Neural cell (in vitro differentiated cells): ENCODE measurements around the gene FMNL1. TPM values are rescaled to one million over a fixed set of nuclear protein-coding genes. Genes with fewer than 3 reads are reported as not detected.

Experiments
- H2AFZ ChIP-seq: fragments of 200-600, 300-800 bp; sonication (generic), shearing (Covaris generic); 2 replicates; pipeline ENCODE4 v1.6.0; 2014; ENCODE audit warnings: low read depth, mild to moderate bottlenecking, antibody characterized with exemption, low read length, moderate library complexity
- H3F3A ChIP-seq: fragments of 200-600 bp; shearing (Covaris generic); 2 replicates; pipeline ENCODE4 v1.6.1; 2016; ENCODE audit warnings: mild to moderate bottlenecking, moderate library complexity, mixed read lengths, antibody characterized with exemption, low read length; ENCODE audit not compliant: insufficient read depth, poor library complexity, severe bottlenecking
- H3K27ac ChIP-seq: fragments of 200-600, 300-800 bp; sonication (generic), shearing (Covaris generic); 2 replicates; pipeline ENCODE4 v1.5.1; 2014; ENCODE audit warnings: mild to moderate bottlenecking, low read length, moderate library complexity
- H3K27me3 ChIP-seq: fragments of 300-800, 200-600 bp; sonication (generic), shearing (Covaris generic); 2 replicates; pipeline ENCODE4 v1.6.0; 2014; ENCODE audit warnings: mild to moderate bottlenecking, low read depth, low read length, moderate library complexity; ENCODE audit not compliant: insufficient read depth
- H3K36me3 ChIP-seq: fragments of 300-800, 200-600 bp; sonication (generic), shearing (Covaris generic); 2 replicates; pipeline ENCODE4 v1.5.1; 2014; ENCODE audit warnings: mild to moderate bottlenecking, antibody characterized with exemption, low read length, moderate library complexity; ENCODE audit not compliant: insufficient read depth
- H3K4me2 ChIP-seq: fragments of 300-800, 200-600 bp; sonication (generic), shearing (Covaris generic); 2 replicates; pipeline ENCODE4 v1.6.0; 2014; ENCODE audit warnings: mild to moderate bottlenecking, low read length
- H3K4me3 ChIP-seq: fragments of 300-800, 200-600 bp; sonication (generic), shearing (Covaris generic); 2 replicates; pipeline ENCODE4 v1.5.1; 2014; ENCODE audit warnings: mild to moderate bottlenecking, low read length, moderate library complexity
- H3K79me2 ChIP-seq: fragments of 200-600 bp; shearing (Covaris generic); replicated peaks from 2 replicates; pipeline ENCODE4 v1.6.0; 2014; ENCODE audit warnings: mild to moderate bottlenecking, low read length, moderate library complexity; ENCODE audit not compliant: insufficient read depth
- H3K9ac ChIP-seq: fragments of 300-800, 200-600 bp; sonication (generic), shearing (Covaris generic); 2 replicates; pipeline ENCODE4 v1.6.1; 2016; ENCODE audit warnings: mild to moderate bottlenecking, low read length, mixed read lengths
- H3K9me2 ChIP-seq: fragments of 200-600 bp; shearing (Covaris generic); 2 replicates; pipeline ENCODE4 v1.6.1; 2016; ENCODE audit warnings: mild to moderate bottlenecking, low read length, mixed read lengths; ENCODE audit not compliant: insufficient read depth
- H3K9me3 ChIP-seq: fragments of 200-600, 300-800 bp; sonication (generic), shearing (Covaris generic); 2 replicates; pipeline ENCODE4 v1.6.1; 2016; ENCODE audit warnings: mild to moderate bottlenecking, mixed run types, low read length, moderate library complexity, mixed read lengths
- H4K20me1 ChIP-seq: fragments of 200-600 bp; shearing (Covaris generic); 2 replicates; pipeline ENCODE4 v1.6.1; 2016; ENCODE audit warnings: mild to moderate bottlenecking, mixed run types; ENCODE audit not compliant: insufficient read depth
- CTCF ChIP-seq: fragments of 450-650 bp; IDR thresholded peaks from 2 replicates; pipeline ENCODE4 v1.5.1; 2014; ENCODE audit warnings: antibody characterized with exemption, mild to moderate bottlenecking, moderate library complexity; ENCODE audit not compliant: poor library complexity, severe bottlenecking
- EP300 ChIP-seq: fragments of 450-650 bp; conservative IDR thresholded peaks from 2 replicates; pipeline ENCODE4 v1.6.1; 2014; ENCODE audit warnings: antibody characterized with exemption, mild to moderate bottlenecking, moderate library complexity; ENCODE audit not compliant: poor library complexity, severe bottlenecking
- EZH2 ChIP-seq: fragments of 200-600, 300-800 bp; shearing (Covaris generic), sonication (generic); IDR thresholded peaks from 2 replicates; pipeline ENCODE4 v1.6.1; 2014; ENCODE audit warnings: antibody characterized with exemption, low read length, borderline replicate concordance, mild to moderate bottlenecking; ENCODE audit not compliant: insufficient read depth, poor library complexity, severe bottlenecking
- MXI1 ChIP-seq: fragments of 450-650 bp; conservative IDR thresholded peaks from 2 replicates; pipeline ENCODE4 v1.6.1; 2014; ENCODE audit warnings: antibody characterized with exemption, mild to moderate bottlenecking; ENCODE audit not compliant: poor library complexity, severe bottlenecking
- POLR2AphosphoS5 ChIP-seq: IDR thresholded peaks from 2 replicates; pipeline ENCODE4 v1.6.1; 2012
- RAD21 ChIP-seq: fragments of 450-650 bp; conservative IDR thresholded peaks from 2 replicates; pipeline ENCODE4 v1.6.1; 2014; ENCODE audit warnings: antibody characterized with exemption, mild to moderate bottlenecking, moderate library complexity
- REST ChIP-seq: IDR thresholded peaks from 2 replicates; pipeline ENCODE4 v1.6.1; 2012; ENCODE audit warnings: borderline replicate concordance
- SMC3 ChIP-seq: fragments of 450-650 bp; conservative IDR thresholded peaks from 2 replicates; pipeline ENCODE4 v1.6.1; 2014; ENCODE audit warnings: antibody characterized with exemption, mild to moderate bottlenecking, moderate library complexity; ENCODE audit not compliant: poor library complexity
- TAF1 ChIP-seq: IDR thresholded peaks from 2 replicates; pipeline ENCODE4 v1.6.1; 2012; ENCODE audit warnings: low read depth
- polyA plus RNA-seq: library from polyadenylated mRNA; depleted of rRNA; stranded (reverse); fragments of >200 nt; gene quantifications from 2 replicates; pipeline ENCODE4 v1.2.3, GENCODE V29; 2014

Gene FMNL1
- polyA plus RNA-seq, 1 donor from 2014 or later = 5.6 TPM

- H2AFZ ChIP-seq = no peak overlapping the region
- H3K27ac ChIP-seq = no peak overlapping the region
- no peaks in the 10 kb centered on the region for H4K20me1 ChIP-seq
- no peaks in the 10 kb centered on the region for H3F3A ChIP-seq
- TF ChIP-seq CTCF = no peak
- no peak overlapping the region for H3K4me2 ChIP-seq
- no peaks in the 10 kb centered on the region for H3K36me3 ChIP-seq
- H3K27me3 ChIP-seq = peaks cover 5% of the 10 kb centered on the region
- no peak overlapping the region for H3K9ac ChIP-seq
- H3K9me3 ChIP-seq = no peaks in the 10 kb centered on the region
- H3K79me2 ChIP-seq = no peaks in the 10 kb centered on the region
- no peaks in the 10 kb centered on the region for H3K9me2 ChIP-seq
- H3K4me3 ChIP-seq = no peak overlapping the region
Observed at GRCh38 chr17:45258981-45259380, 37.3 kb downstream of the FMNL1 start.

GRCh38 chr17:45260204-45260783, 38.6 kb downstream of the FMNL1 start:
- H4K20me1 ChIP-seq = no peaks in the 10 kb centered on the region
- TF ChIP-seq REST (no peak), MXI1 (no peak), SMC3 (no peak), EP300 (no peak), CTCF (no peak), POLR2AphosphoS5 (no peak), EZH2 (no peak), RAD21 (no peak), TAF1 (no peak)
- H3K4me2 ChIP-seq = no peak overlapping the region
- H3K36me3 ChIP-seq = no peaks in the 10 kb centered on the region
- no peak overlapping the region for H2AFZ ChIP-seq
- no peaks in the 10 kb centered on the region for H3F3A ChIP-seq
- no peaks in the 10 kb centered on the region for H3K9me2 ChIP-seq
- H3K4me3 ChIP-seq = no peak overlapping the region
- no peaks in the 10 kb centered on the region for H3K79me2 ChIP-seq
- no peaks in the 10 kb centered on the region for H3K9me3 ChIP-seq
- H3K9ac ChIP-seq = no peak overlapping the region
- peaks cover 5% of the 10 kb centered on the region for H3K27me3 ChIP-seq
- H3K27ac ChIP-seq = no peak overlapping the region
